NCI-H2227 (cell line): ENCODE data around the gene SPESP1.
"Not testable (repeated sequence)": the region's sequence is repeated elsewhere in the genome, so short reads cannot be mapped to it uniquely, and the experiment has no call there.

Experiments
- DNase-seq: peaks from one replicate; lab custom pipeline; 2025; ENCODE audit not compliant: unreplicated experiment; lab: John Stamatoyannopoulos, UW

The SPESP1 gene

DNA sequence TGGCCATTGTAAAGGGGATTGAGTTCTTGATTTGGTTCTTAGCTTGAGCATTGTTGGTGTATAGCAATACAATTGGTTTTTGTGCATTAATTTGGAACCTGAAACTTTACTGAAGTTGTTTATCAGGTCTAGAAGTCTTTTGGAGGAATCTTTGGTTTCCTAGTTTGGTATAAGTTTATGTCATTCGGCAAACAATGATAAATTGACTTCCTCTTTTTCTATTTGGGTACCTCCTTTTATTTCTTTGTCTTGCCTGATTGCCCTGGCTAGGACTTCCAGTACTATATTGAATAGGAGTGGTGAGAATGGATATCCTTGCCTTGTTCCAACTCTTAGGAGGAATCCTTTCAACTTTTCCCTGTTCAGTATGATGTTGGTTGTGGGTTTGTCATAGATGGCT, 32.1 kb downstream of the SPESP1 start:
- no peak for DNase-seq

DNA sequence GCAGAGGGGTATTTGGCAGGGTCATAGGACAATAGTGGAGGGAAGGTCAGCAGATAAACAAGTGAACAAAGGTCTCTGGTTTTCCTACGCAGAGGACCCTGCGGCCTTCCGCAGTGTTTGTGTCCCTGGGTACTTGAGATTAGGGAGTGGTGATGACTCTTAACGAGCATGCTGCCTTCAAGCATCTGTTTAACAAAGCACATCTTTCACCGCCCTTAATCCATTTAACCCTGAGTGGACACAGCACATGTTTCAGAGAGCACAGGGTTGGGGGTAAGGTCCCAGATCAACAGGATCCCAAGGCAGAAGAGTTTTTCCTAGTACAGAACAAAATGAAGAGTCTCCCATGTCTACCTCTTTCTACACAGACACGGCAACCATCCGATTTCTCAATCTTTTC, 33.4 kb downstream of the SPESP1 start:
- DNase-seq: not testable (repeated sequence)

DNA sequence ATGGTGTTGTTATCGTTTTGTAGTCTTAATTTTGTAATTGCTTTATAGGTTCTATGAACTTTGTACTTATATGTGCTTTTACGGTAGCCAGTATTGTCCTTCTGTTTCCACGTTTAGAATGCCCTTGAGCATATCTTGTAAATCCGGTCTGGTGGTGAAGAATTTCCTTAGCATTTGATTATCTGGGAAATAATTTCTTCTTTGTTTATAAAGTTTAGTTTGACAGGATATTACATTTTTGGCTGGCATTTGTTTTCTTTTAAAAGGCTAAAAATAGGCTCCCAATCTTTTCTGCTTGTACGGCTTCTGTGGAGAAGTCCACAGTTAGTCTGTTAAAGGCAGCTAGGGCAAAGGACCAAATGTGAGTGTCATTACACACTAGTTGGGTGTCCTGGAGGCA, 36.7 kb downstream of the SPESP1 start:
- no peak for DNase-seq

DNA sequence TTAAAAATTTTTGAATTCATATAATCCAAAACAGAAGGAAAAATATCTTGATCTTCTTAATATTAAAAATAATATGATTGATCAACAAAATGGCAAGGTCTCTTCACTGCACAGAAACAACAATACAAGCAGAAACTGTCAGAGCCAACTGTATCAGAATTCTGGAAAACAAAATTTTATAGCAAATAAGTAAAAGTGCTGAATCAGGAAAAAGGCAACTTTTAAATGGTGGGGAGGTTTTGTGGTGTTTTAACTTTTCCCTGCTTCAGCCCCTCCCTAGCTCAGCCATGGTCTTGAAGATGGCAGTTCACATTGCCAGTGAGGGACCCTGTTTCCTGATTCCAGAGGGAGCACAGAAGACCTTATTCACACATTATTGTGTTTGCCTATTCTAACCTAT, 37.6 kb downstream of the SPESP1 start:
- no peak for DNase-seq

GRCh38 chr15:68969298-68969697, 39.0 kb downstream of the SPESP1 start:
- no peak for DNase-seq

GRCh38 chr15:68972201-68973065, 42.1 kb downstream of the SPESP1 start:
- DNase-seq: no peak

GRCh38 chr15:68975651-68976160, 45.4 kb downstream of the SPESP1 start:
- not testable (repeated sequence) for DNase-seq

DNA sequence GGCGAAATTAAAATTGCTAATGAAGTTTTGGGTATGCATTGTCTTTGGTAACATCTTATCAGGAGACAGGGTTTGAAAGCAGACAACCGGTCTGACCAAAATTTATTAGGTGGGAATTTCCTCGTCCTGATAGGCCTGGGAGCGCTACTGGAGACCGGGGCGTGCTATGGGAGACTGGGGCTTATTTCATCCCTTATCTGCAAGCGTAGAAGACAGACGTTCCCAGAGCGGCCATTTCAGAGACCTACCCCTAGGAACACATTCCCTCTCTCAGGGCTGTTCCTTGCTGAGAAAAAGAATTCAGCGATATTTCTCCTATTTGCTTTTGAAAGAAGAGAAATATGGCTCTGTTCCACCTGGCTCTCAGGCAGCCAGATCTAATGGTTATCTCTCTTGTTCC, 47.1 kb downstream of the SPESP1 start:
- DNase-seq: not testable (repeated sequence)

- DNase-seq: no peak
Measured at GRCh38 chr15:68979006-68979405, 48.7 kb downstream of the SPESP1 start.

GRCh38 chr15:68979816-68980215, 49.5 kb downstream of the SPESP1 start:
- no peak for DNase-seq

DNA sequence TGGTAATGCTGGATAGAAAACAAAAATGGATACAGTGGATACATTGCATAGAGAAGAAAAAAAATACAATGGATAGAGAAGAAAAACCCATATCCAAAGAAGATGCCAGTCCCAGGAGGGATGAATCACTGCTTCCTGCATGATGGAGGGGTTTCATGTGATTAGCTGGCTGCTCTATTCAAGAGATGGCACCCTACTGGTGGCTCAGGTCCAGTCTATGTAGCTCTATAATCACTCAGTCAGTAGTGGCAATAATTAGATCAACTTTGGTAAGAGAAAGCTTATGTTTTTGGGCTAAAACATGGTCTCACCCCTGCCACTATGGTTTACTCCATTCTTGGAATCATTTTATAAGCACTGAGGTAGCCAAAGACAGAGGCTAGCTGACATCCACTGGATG, 50.5 kb downstream of the SPESP1 start:
- no peak for DNase-seq

- DNase-seq: peak; percentile 1
Measured at GRCh38 chr15:68981941-68982340, 51.6 kb downstream of the SPESP1 start.

- no peak for DNase-seq
Measured at GRCh38 chr15:68982976-68983563, 52.7 kb downstream of the SPESP1 start.

GRCh38 chr15:68983961-68984481, 53.7 kb downstream of the SPESP1 start:
- DNase-seq: no peak

DNA sequence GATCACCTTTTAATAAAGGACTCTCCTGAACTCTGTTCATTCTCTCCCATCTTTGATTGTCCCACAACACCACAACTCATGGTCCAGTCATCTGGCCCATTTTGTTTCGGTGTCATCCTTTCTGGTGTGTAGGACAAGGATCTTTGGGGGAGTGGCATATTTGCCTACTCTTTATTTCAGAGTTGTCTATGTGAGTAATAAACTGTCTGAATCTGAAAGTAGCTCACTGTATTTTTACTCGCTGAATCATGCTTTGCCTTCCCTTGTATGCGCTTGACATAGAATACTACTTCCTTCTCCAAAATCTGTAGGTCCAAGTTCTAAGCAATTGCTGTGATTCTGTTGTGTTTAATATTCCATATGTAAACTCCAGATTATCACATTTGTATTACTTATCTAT, 54.3 kb downstream of the SPESP1 start:
- DNase-seq: no peak

GRCh38 chr15:68985361-68985891, 55.1 kb downstream of the SPESP1 start:
- DNase-seq: no peak

GRCh38 chr15:68986322-68986721, 56.0 kb downstream of the SPESP1 start:
- no peak for DNase-seq

DNA sequence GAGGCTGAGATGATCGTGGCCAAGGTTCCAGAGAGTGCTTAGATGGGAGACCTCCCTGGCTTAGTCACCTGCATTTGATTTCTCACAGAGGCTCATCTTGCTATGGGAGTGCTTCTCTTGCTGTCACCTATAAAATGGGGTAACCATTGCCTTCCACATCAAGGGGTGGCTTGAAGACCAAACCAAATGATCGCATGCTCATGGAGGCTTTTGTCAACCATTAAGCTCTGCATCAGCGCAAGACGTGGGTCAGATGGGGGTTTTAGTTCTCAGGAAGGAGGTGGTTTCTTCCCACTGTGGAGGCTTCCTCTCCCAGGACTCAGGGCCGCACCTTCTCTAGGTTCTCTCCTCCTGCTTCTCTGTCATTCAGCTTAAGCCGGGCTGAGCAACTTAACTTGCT, 56.8 kb downstream of the SPESP1 start:
- DNase-seq: no peak

DNA sequence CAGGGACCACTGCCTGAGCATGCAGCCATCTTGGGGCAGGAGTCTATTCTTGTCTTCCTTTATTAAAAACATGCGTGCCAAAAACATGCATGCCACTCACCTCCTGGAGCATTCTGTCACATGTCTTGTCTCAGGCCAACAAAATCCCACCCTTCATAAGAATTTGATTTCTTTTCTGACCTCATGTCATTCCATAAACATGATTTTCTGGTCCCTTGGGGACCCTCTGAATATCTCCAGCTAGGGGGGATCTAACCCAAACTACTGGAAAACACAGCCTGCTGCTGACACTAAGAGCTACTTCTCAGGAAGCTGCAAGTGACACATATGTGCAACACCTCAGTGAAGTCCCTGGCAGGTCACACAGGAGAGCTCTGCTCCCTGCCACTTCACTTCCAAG, 57.4 kb downstream of the SPESP1 start:
- no peak for DNase-seq

GRCh38 chr15:68989541-68990230, 59.4 kb downstream of the SPESP1 start:
- no peak for DNase-seq

- no peak for DNase-seq
Measured at GRCh38 chr15:68990231-68990991, 60.1 kb downstream of the SPESP1 start.
